HG03025 (cell line): ENCODE results near the gene CLNK.
"Not testable (repeated sequence)": the region's sequence is repeated elsewhere in the genome, so short reads cannot be mapped to it uniquely, and the experiment has no call there.

Experiments used
- ATAC-seq: cut with Tn5 transposase; IDR thresholded peaks from one replicate; pipeline ENCODE4 v1.9.1; 2021; ENCODE audit warnings: mild to moderate bottlenecking, moderate library complexity; ENCODE audit not compliant: unreplicated experiment, low FRiP score

CLNK gene

GRCh38 chr4:10620935-10621488 lies 63.6 kb downstream of the CLNK start:
- ATAC-seq = no peak

GRCh38 chr4:10619855-10620254 lies 64.7 kb downstream of the CLNK start:
- no peak for ATAC-seq

GRCh38 chr4:10619220-10619619 lies 65.3 kb downstream of the CLNK start:
- ATAC-seq = no peak

GRCh38 chr4:10614926-10615325 lies 69.6 kb downstream of the CLNK start:
- not testable (repeated sequence) for ATAC-seq

GRCh38 chr4:10613926-10614478 lies 70.6 kb downstream of the CLNK start:
- no peak for ATAC-seq

GRCh38 chr4:10612476-10612875 lies 72.1 kb downstream of the CLNK start:
- ATAC-seq = no peak

GRCh38 chr4:10611673-10612072 lies 72.9 kb downstream of the CLNK start:
- ATAC-seq = no peak

GRCh38 chr4:10608501-10609219 lies 75.9 kb downstream of the CLNK start:
- no peak for ATAC-seq

GRCh38 chr4:10607206-10607605 lies 77.4 kb downstream of the CLNK start:
- ATAC-seq = no peak

GRCh38 chr4:10606483-10607155 lies 77.9 kb downstream of the CLNK start:
- ATAC-seq = no peak

- ATAC-seq = no peak
Observed at GRCh38 chr4:10605746-10606482, 78.7 kb downstream of the CLNK start.

- no peak for ATAC-seq
Observed at GRCh38 chr4:10605031-10605430, 79.5 kb downstream of the CLNK start.

GRCh38 chr4:10599574-10599973 lies 85.0 kb downstream of the CLNK start:
- ATAC-seq = no peak

GRCh38 chr4:10598829-10599228 lies 85.7 kb downstream of the CLNK start:
- no peak for ATAC-seq

GRCh38 chr4:10596586-10597290 lies 87.8 kb downstream of the CLNK start:
- no peak for ATAC-seq

- ATAC-seq = no peak
Observed at GRCh38 chr4:10593130-10593529, 91.4 kb downstream of the CLNK start.

GRCh38 chr4:10590896-10591295 lies 93.7 kb downstream of the CLNK start:
- no peak for ATAC-seq

- no peak for ATAC-seq
Observed at GRCh38 chr4:10589799-10590198, 94.8 kb downstream of the CLNK start.

- no peak for ATAC-seq
Observed at GRCh38 chr4:10589321-10589720, 95.2 kb downstream of the CLNK start.

- no peak for ATAC-seq
Observed at GRCh38 chr4:10587697-10588096, 96.9 kb downstream of the CLNK start.
